GM12892 (cell line): Measurements from ENCODE around the gene FLT3.

Experiments
- POLR2A ChIP-seq: IDR thresholded peaks from 2 replicates; pipeline ENCODE4 v1.6.1; 2011; ENCODE audit warnings: low read depth, low read length, control low read depth
- POLR2AphosphoS5 ChIP-seq: IDR thresholded peaks from 2 replicates; pipeline ENCODE4 v1.6.1; 2011; ENCODE audit warnings: low read depth, low read length, control low read depth

- TF ChIP-seq POLR2A: no peak
- TF ChIP-seq POLR2AphosphoS5: no peak
These were observed 53.4 kb downstream of the FLT3 start for GRCh38 chr13:28046981-28047380.
